HG02852 (cell line): Measurements from ENCODE around the gene POGK.
"Not testable (repeated sequence)": the region's sequence is repeated elsewhere in the genome, so short reads cannot be mapped to it uniquely, and the experiment has no call there.

Source experiments
- ATAC-seq: cut with Tn5 transposase; IDR thresholded peaks from one replicate; pipeline ENCODE4 v1.9.1; 2021; ENCODE audit warnings: mild to moderate bottlenecking, moderate library complexity; ENCODE audit not compliant: unreplicated experiment

The POGK gene

GRCh38 chr1:166838766-166839599 is at the start of gene POGK:
Gene POGK (plus strand): TSS chr1:166839475. CDS start chr1:166840957, 1,482 bp downstream.
- peak; percentile 94 for ATAC-seq

GRCh38 chr1:166796620-166797236 is 42.5 kb upstream of the POGK start:
- ATAC-seq = no peak

DNA sequence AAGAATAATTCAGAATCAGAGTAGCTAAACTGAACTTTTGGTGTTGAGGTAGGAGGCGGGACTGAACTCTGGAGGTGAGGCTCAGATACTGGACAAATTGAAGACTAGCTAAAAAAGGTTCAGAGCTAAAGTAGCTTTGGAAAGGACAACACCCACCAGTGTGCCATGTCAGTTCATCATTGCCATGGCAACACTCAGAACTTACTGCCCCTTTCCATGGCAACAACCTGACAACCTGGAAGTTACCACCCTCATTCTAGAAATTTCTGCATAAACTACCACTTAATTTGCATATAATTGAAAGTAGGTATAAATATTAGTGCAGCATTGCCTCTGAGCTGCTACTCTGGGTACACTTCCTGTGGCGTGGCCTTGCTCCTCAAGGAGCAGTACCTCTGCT is 30.3 kb upstream of the POGK start:
- no peak for ATAC-seq

DNA sequence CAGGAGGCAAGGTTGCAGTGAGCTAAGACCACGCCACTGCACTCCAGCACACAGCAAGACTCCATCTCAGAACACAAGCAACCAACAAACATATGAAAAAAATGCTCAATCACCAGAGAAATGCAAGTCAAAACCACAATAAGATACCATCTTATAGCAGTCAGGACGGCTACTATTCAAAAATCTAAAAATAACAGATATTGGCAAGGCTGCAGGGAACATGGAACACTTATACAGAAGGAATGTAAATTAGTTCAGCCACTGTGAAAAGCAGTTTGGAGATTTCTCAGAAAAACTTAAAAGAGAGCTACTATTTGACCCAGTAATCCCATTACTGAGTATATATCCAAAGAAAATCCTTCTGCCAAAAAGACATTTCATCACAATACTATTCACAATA is 27.6 kb upstream of the POGK start:
- ATAC-seq = no peak

- no peak for ATAC-seq
Observed at GRCh38 chr1:166813508-166814223, 25.6 kb upstream of the POGK start.

DNA sequence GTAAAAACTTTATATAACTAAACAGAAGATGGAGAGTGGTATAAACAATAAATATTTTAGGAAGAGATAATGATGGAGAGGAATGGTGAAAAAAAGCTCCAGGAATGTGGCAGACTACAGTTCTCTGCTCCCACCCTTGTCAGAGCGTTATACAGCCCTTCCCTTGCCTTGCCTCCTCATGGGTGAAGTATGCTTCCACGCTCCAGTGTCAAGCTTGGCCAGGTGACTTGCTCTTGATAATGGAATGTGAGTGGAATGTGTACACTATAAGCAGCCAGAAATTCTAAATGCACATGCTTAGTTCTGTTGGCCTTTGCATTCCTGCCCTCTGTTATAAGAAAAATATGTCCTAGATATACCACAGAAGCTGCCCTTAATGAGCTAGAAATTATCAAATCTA is 24.7 kb upstream of the POGK start:
- no peak for ATAC-seq

- no peak for ATAC-seq
Observed at GRCh38 chr1:166819974-166820373, 19.3 kb upstream of the POGK start.

DNA sequence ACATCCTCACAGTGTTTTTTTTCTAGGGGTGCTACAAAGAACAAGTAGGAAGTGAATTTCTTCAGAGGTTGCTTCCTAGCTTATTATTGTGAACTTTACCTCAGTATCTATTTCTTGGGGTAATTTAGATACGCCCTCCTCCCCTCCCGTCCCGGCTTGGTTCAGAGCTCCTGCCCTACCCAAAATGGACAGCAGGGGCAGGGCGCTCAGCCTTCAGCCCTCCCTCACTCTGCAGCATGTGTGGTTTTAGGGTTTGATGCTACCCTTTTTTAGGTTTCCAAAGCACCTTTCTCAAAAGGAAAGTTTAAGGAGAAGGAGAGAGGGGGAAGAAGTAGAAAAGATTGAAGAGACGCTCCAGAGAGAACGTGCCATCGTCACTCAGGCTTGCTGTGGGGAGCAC is 16.9 kb upstream of the POGK start:
- ATAC-seq = no peak

DNA sequence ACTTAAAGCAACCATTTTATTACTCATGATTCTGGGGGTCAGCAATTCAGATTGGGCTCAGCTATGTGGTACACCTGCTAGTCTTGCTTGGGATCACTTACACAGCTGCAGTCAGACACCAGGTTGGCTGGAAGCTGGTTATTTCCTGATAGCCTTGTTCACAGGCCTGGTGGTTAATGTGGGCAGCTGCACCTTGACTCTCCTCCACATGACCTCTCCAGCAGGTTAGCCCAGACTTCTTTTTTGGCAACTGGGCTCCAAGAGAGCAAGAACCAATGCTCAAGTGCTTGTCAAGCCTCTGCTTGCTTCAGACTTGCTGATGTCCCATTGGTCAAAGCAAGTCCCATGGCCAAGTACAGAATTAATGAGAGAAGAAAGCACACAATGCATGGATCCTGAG is 11.8 kb upstream of the POGK start:
- no peak for ATAC-seq

DNA sequence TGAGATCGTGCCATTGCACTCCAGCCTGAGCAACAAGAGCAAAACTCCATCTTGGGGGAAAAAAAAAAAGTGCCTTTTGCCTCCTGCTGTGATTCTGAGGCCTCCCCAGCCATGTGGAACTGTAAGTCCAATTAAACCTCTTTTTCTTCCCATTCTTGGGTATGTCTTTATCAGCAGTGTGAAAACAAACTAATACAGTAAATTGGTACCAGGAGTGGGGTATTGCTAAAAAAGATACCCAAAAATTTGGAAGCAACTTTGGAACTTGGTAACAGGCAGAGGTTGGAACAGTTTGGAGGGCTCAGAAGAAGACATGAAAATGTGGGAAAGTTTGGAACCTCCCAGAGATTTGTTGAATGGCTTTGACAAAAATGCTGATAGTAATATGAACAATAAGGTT is 9.5 kb upstream of the POGK start:
- ATAC-seq = not testable (repeated sequence)

DNA sequence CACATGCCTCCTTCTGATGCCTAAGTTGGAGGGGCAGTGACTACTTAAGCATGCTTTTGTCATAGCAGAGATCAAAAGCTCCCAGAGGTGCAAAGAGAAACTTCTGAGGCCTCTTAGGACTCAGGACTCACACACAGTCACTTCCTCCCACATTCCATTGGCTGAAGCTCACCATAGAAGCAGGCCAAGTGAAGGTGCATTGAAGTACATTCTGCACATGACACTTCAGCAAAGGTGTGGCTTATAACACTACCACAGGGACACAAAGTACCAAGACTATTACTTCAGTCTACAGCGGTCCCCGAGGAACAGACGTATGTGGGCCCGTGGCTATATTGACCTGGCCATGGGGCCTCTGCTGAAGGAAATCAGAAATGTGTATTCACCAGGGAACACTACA is 2.5 kb upstream of the POGK start:
- ATAC-seq = no peak

DNA sequence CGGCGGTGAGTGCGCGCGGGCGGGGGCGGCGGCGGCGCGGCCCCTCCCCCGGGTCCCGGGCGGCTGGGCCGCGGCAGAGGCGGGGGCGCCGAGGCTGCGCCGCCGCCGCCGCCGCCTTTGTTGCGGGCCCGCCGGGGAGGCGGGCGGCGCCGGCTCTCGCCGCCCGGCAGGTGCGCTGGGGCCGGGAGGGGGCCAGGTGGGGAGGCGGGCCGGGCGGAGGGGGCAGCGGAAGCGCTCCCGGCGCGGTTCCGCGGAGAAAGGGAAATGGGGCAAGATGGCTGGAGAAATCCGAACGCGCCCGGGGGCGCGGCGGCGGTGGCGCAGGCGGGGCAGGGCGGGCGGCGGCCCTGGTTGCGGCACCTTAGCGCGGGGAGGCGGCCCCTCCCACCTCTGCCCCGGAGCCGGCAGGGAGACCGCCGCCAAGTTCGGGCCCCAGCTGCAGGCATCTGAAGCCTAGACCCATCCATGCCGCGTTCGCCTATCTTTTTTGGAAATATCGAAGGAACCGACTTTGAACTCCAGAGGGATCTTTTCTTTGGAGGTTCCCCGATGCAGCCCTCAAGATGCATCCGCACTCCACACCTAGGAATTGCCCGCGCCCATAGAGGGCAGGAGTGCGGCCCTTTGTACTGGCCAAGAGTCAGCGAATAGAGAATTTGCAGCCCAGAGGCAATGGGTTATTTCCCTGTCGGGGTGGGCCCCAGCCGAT is 479 bp downstream of the POGK start:
- ATAC-seq = peak; percentile 36

- ATAC-seq = no peak
Observed at GRCh38 chr1:166840309-166841274, 1.3 kb downstream of the POGK start.

GRCh38 chr1:166843322-166843721 is 4.0 kb downstream of the POGK start:
- ATAC-seq = no peak

DNA sequence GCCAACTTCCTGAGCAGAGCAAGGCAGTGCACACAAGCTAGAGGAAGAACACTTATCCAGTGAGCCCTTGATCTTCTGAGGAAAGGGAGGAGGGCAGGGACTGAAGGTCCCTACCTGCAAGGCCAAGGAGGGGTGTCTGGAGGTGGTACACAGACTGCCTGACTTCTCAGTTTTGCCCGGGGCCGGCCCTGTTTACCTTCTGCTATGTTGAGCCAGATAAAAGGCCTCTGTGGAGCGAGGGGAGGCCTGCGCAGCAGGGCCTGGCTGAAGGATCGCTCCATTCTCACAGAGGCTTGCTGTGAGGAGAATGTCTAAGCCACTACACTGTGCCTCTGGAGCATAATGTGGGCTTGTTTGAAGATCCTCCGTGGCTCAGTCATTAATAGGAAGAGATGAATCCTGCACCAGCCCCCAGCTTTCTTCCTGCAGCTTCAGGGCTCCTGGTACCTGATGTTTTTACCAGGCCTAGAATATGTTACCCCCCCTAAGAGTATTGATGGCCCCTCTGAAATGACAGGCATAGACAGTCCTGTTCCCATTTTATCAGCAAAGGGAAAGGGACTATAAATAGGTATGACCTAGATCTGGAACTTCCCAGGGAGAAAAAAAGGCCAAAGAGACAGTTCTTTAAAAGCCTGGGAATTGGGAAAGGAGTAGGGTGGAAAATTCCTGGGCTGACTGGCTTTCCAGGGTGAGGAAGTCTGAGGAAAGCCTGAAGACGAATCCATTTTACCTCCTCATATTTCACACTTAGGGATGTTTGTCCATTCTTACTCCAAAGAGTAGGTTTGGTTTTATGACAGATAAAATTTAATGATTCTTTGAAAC is 4.7 kb downstream of the POGK start:
- ATAC-seq = no peak

DNA sequence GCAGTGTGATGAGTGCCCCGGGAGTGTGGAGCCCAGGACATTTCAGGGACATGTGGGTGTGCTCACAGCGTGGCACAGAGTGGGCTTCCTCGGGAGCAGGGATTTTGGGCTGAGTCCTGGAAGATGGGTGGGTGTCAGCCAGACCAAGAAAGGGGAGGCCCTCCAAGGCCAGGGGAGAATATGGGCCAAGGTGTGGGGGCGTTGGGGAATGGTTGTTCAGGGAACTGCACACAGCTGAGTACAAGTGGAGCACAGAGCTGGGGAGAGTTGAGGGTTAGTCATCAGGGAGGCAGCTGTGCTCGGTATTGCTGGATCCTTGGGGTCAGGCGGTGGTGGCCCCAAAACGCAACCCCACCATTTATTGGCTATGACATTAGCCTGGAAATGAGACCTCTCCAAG is 5.5 kb downstream of the POGK start:
- no peak for ATAC-seq

DNA sequence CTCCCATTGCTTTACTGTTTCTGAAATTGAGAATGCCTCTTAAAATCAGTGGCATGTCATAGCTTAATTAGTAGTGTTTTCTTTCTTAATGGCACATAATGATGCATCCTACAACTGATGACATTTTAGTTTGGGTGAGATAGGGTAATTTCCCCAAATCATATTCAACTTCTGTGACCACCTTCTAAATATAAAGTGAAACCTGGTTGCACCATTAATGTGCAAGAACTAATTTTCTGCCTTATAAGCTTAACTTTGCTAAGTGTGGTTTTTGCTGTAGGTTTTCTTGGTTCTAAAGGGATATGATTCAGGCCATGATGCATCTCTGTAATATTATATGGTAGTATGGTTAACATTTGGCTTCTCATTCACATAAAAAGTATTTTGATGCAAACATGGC is 8.9 kb downstream of the POGK start:
- ATAC-seq = no peak

GRCh38 chr1:166849135-166849534 is 9.9 kb downstream of the POGK start:
- no peak for ATAC-seq

DNA sequence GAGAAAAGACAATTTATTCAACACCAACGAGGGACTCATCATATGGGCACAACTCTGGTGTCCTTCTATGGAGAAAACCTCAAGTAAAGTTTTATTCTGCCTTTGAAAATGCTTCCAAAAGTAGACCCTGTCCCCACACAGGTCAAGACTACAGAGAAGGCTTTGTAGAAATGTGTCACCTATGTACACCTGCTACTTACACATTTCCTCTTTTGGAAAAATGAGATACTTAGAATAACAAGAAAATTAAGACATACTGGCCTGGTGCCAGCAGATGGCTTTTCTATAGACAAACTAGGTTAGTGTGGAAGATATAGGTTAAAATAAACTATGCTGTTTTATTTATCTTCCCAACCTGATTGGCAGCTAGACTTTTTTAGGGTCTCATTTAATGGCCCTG is 13.6 kb downstream of the POGK start:
- no peak for ATAC-seq
